Kidney (tissue), 14 donors: Measurements from ENCODE around the gene MYO10. TPM values are rescaled to one million over a fixed set of nuclear protein-coding genes. Genes with fewer than 3 reads are reported as not detected.

Source experiments
- DNase-seq, 5 donors: peaks; one replicate each; pipeline ENCODE4 v3.0.0-alpha.2; 2013 to 2020
- FAIRE-seq: peaks from 2 replicates; lab custom pipeline; 2012; peaks lifted over from hg19 to GRCh38; lab: Jason Lieb, UNC
- H3K27ac ChIP-seq, 2 donors: one replicate each; pipeline ENCODE4 v1.7.0; 2013; ENCODE audit warnings: low read depth in 2 of 2, low read length in 2 of 2, inconsistent platforms in 1 of 2
- H3K27me3 ChIP-seq: one replicate; pipeline ENCODE4 v1.7.1; 2013; ENCODE audit warnings: low read length, inconsistent platforms; ENCODE audit not compliant: control insufficient read depth, insufficient read depth
- H3K36me3 ChIP-seq, 3 donors: one replicate each; pipeline versions ENCODE4 v1.7.0 to v1.7.1; 2013; ENCODE audit warnings: low read length in 3 of 3, control low read depth in 1 of 3, inconsistent platforms in 1 of 3; ENCODE audit not compliant: insufficient read depth in 3 of 3, control insufficient read depth in 2 of 3
- H3K4me1 ChIP-seq, 3 donors: one replicate each; pipeline versions ENCODE4 v1.7.0 to v1.7.1; 2013; ENCODE audit warnings: low read length in 3 of 3, inconsistent platforms in 1 of 3, low read depth in 1 of 3; ENCODE audit not compliant: control insufficient read depth in 2 of 3, insufficient read depth in 2 of 3
- H3K4me3 ChIP-seq, 3 donors: one replicate each; pipeline versions ENCODE4 v1.7.0 to v1.8.1; 2013; ENCODE audit warnings: low read length in 3 of 3, control low read depth in 1 of 3, inconsistent platforms in 1 of 3
- H3K9ac ChIP-seq, 3 donors: one replicate each; pipeline versions ENCODE4 v1.7.0 to v1.7.1; 2013; ENCODE audit warnings: low read length in 3 of 3, control low read depth in 1 of 3, inconsistent platforms in 1 of 3
- H3K9me3 ChIP-seq, 3 donors: one replicate each; pipeline versions ENCODE4 v1.7.0 to v1.7.1; 2013; ENCODE audit warnings: low read length in 3 of 3, control low read depth in 1 of 3, inconsistent platforms in 1 of 3; ENCODE audit not compliant: control insufficient read depth in 2 of 3, insufficient read depth in 1 of 3
- CTCF ChIP-seq: IDR thresholded peaks from 3 replicates; pipeline ENCODE4 v1.5.1; 2012; ENCODE audit warnings: mild to moderate bottlenecking, moderate library complexity, borderline replicate concordance; ENCODE audit not compliant: insufficient read depth; ENCODE audit errors: extremely low read depth
- intact Hi-C: fragments of 100-400 bp; cut with DNase I; formaldehyde crosslinking; loops from one replicate; pipeline ENCODE4 v1.11.1; 2022
- polyA plus RNA-seq: library from polyadenylated mRNA; stranded (reverse); fragments of 350-450 nt; fragmentation: Illumina TruSeq; extraction: RNeasy Lipid Tissue Mini Kit (QIAGEN cat#74804); gene quantifications from one replicate; pipeline ENCODE4 v1.2.3, GENCODE V29; 2014; ENCODE audit warnings: low read depth, low replicate concordance; ENCODE audit not compliant: insufficient read depth
- total RNA-seq: library from RNA; stranded (reverse); fragmentation: NEBNext Ultra II Directional; extraction: Animal tissue kit (Norgen Biotek cat#: 25700); gene quantifications from one replicate; pipeline ENCODE4 v1.2.1, GENCODE V29; 2021
- donor health status: control.
- donor health status: control.
- donor health status: control.
- donor health status: control.
- donor health status: control.
- donor health status: DM: yes; HTN: yes; CAD: no.
- donor health status: Normal renal cell carcinoma (clear cell type).

The MYO10 gene
- total and polyA plus RNA-seq, 2 donors from 2014 or later: 7.6 to 52.4 TPM

- Histone ChIP-seq H3K27ac (no peak overlapping the region), H3K9ac (no peak overlapping the region), H3K36me3 (peaks cover 5 to 27% (median 7%) of the 10 kb centered on the region in 3 donors), H3K4me1 (no peaks in the 10 kb centered on the region), H3K9me3 (no peaks in the 10 kb centered on the region), H3K4me3 (no peak overlapping the region), H3K27me3 (no peaks in the 10 kb centered on the region)
- intact Hi-C loops: no loop called here
- DNase-seq (no peak), FAIRE-seq (no peak)
- no peak for TF ChIP-seq CTCF
These were observed 236.0 kb downstream of the MYO10 start for GRCh38 chr5:16700081-16700480.

GRCh38 chr5:16695779-16696178 lies 240.3 kb downstream of the MYO10 start:
- intact Hi-C loops: no loop called here
- FAIRE-seq (no peak), DNase-seq (no peak)
- Histone ChIP-seq H3K27me3 (no peaks in the 10 kb centered on the region), H3K9ac (no peak overlapping the region), H3K9me3 (no peaks in the 10 kb centered on the region), H3K36me3 (peaks cover 5 to 13% (median 7%) of the 10 kb centered on the region in 3 donors), H3K4me3 (no peak overlapping the region), H3K4me1 (no peaks in the 10 kb centered on the region), H3K27ac (no peak overlapping the region)
- no peak for TF ChIP-seq CTCF

GRCh38 chr5:16693879-16694278 lies 242.2 kb downstream of the MYO10 start:
- TF ChIP-seq CTCF: no peak
- no peaks in the 10 kb centered on the region for H3K4me1 ChIP-seq
- no peak overlapping the region for H3K4me3 ChIP-seq
- H3K27me3 ChIP-seq: no peaks in the 10 kb centered on the region
- H3K36me3 ChIP-seq: peaks cover 4 to 8% (median 5%) of the 10 kb centered on the region in 3 donors
- no peak overlapping the region for H3K27ac ChIP-seq
- DNase-seq (no peak), FAIRE-seq (no peak)
- no peak overlapping the region for H3K9ac ChIP-seq
- no peaks in the 10 kb centered on the region for H3K9me3 ChIP-seq
- intact Hi-C loops: no loop called here

GRCh38 chr5:16691731-16692130 lies 244.4 kb downstream of the MYO10 start:
- DNase-seq: no peak
- Histone ChIP-seq H3K27ac (no peak overlapping the region), H3K4me1 (no peaks in the 10 kb centered on the region), H3K9ac (no peak overlapping the region), H3K27me3 (no peaks in the 10 kb centered on the region), H3K9me3 (no peaks in the 10 kb centered on the region), H3K36me3 (peaks cover 6 to 10% (median 9%) of the 10 kb centered on the region in 3 donors), H3K4me3 (no peak overlapping the region)
- FAIRE-seq: no peak
- no peak for TF ChIP-seq CTCF
- intact Hi-C loops: no loop called here
